Activated B cell treated with CpG ODN at 0.5 μM for 24 hours (primary cell): ENCODE results near the gene TFDP2. TPM values are rescaled to one million over a fixed set of nuclear protein-coding genes. Genes with fewer than 3 reads are reported as not detected.

Source experiments
- ATAC-seq: fragments of 200-7000 bp; cut with Tn5 transposase; one replicate; pipeline ENCODE4 v1.10.0; 2021; ENCODE audit warnings: low read depth, mild to moderate bottlenecking, moderate library complexity
- CTCF ChIA-PET: fragments of 350-600 bp; sonication (Branson Sonifier 250); formaldehyde crosslinking; loops from one replicate; lab custom pipeline; 2021; ENCODE audit warnings: antibody characterized with exemption; lab: Charles Lee
- POLR2A ChIA-PET: fragments of 350-600 bp; sonication (Branson Sonifier 250); formaldehyde crosslinking; loops from one replicate; lab custom pipeline; 2021; ENCODE audit warnings: antibody characterized with exemption; lab: Charles Lee
- DNase-seq: peaks from one replicate; pipeline ENCODE4 v3.0.0; 2022
- H3K27ac Mint-ChIP-seq: one replicate; pipeline ENCODE4 v1.8.0; 2020; ENCODE audit warnings: mixed read lengths
- H3K27me3 Mint-ChIP-seq: one replicate; pipeline ENCODE4 v1.8.0; 2021; ENCODE audit warnings: mixed read lengths
- H3K36me3 Mint-ChIP-seq: one replicate; pipeline ENCODE4 v1.8.0; 2021; ENCODE audit warnings: low read depth, mixed read lengths
- H3K4me1 Mint-ChIP-seq: one replicate; pipeline ENCODE4 v1.8.0; 2021; ENCODE audit warnings: mixed read lengths
- H3K4me3 Mint-ChIP-seq: one replicate; pipeline ENCODE4 v1.8.0; 2020; ENCODE audit warnings: mild to moderate bottlenecking, mixed read lengths
- H3K9me3 Mint-ChIP-seq: one replicate; pipeline ENCODE4 v1.8.0; 2020; ENCODE audit warnings: mixed read lengths
- CTCF ChIP-seq: fragments of 200-600 bp; IDR thresholded peaks from one replicate; pipeline ENCODE4 v1.8.0; 2022; ENCODE audit warnings: antibody characterized with exemption, mild to moderate bottlenecking
- intact Hi-C: fragments of 100-400 bp; cut with micrococcal nuclease; formaldehyde crosslinking; loops from one replicate; pipeline ENCODE4 v1.15.1; 2024
- total RNA-seq: library from RNA; stranded (reverse); gene quantifications from 2 replicates; pipeline ENCODE4 v1.2.3, GENCODE V29; 2022

TFDP2 gene
- total RNA-seq, 1 donor from 2014 or later: 23.1 TPM

- H3K27me3 Mint-ChIP-seq: no peaks in the 10 kb centered on the region
- ATAC-seq: no peak
- H3K36me3 Mint-ChIP-seq: peaks cover 38% of the 10 kb centered on the region
- H3K9me3 Mint-ChIP-seq: no peaks in the 10 kb centered on the region
- DNase-seq: no peak
- no peak for TF ChIP-seq CTCF
- no peaks in the 10 kb centered on the region for H3K4me1 Mint-ChIP-seq
- ChIA-PET POLR2A (no interaction called here), CTCF (no interaction called here)
- no peak overlapping the region for H3K4me3 Mint-ChIP-seq
- H3K27ac Mint-ChIP-seq: no peak overlapping the region
- intact Hi-C loops: no loop called here
These were observed 188.6 kb downstream of the TFDP2 start for GRCh38 chr3:141960731-141961130.

GRCh38 chr3:141959589-141960554 lies 189.5 kb downstream of the TFDP2 start:
- ATAC-seq (no peak), DNase-seq (no peak)
- Mint-ChIP-seq H3K36me3 (peaks cover 38% of the 10 kb centered on the region), H3K4me1 (no peaks in the 10 kb centered on the region), H3K9me3 (no peaks in the 10 kb centered on the region), H3K27me3 (no peaks in the 10 kb centered on the region), H3K4me3 (no peak overlapping the region), H3K27ac (no peak overlapping the region)
- no peak for TF ChIP-seq CTCF
- intact Hi-C loops: no loop called here
- POLR2A ChIA-PET: no interaction called here
- CTCF ChIA-PET: no interaction called here

- Mint-ChIP-seq H3K27ac (no peak overlapping the region), H3K9me3 (no peaks in the 10 kb centered on the region), H3K4me3 (no peak overlapping the region), H3K27me3 (no peaks in the 10 kb centered on the region), H3K4me1 (peaks cover 5% of the 10 kb centered on the region), H3K36me3 (peaks cover 45% of the 10 kb centered on the region)
- TF ChIP-seq CTCF: no peak
- ChIA-PET POLR2A (no interaction called here), CTCF (no interaction called here)
- intact Hi-C loops: no loop called here
- no peak for ATAC-seq
- no peak for DNase-seq
These were observed 194.2 kb downstream of the TFDP2 start for GRCh38 chr3:141955175-141955574.

- Mint-ChIP-seq H3K27me3 (no peaks in the 10 kb centered on the region), H3K4me3 (no peak overlapping the region), H3K9me3 (no peaks in the 10 kb centered on the region), H3K4me1 (peaks cover 5% of the 10 kb centered on the region), H3K27ac (no peak overlapping the region), H3K36me3 (peaks cover 24% of the 10 kb centered on the region)
- ATAC-seq (no peak), DNase-seq (no peak)
- ChIA-PET CTCF (no interaction called here), POLR2A (no interaction called here)
- no peak for TF ChIP-seq CTCF
- intact Hi-C loops: no loop called here
These were observed 196.7 kb downstream of the TFDP2 start for GRCh38 chr3:141952611-141953010.

GRCh38 chr3:141950572-141951493 lies 198.5 kb downstream of the TFDP2 start:
- POLR2A ChIA-PET: no interaction called here
- H3K27me3 Mint-ChIP-seq: no peaks in the 10 kb centered on the region
- H3K4me3 Mint-ChIP-seq: no peak overlapping the region
- DNase-seq: no peak
- peaks cover 5% of the 10 kb centered on the region for H3K4me1 Mint-ChIP-seq
- no peak for ATAC-seq
- H3K36me3 Mint-ChIP-seq: peaks cover 18% of the 10 kb centered on the region
- intact Hi-C loops: no loop called here
- H3K27ac Mint-ChIP-seq: no peak overlapping the region
- CTCF ChIA-PET: no interaction called here
- H3K9me3 Mint-ChIP-seq: no peaks in the 10 kb centered on the region
- TF ChIP-seq CTCF: no peak
